ENCODE measurements around the gene GPS1.
A peak's percentile ranks its signal among the peaks of the same experiment; 100 is the strongest.

Gene GPS1

DNA sequence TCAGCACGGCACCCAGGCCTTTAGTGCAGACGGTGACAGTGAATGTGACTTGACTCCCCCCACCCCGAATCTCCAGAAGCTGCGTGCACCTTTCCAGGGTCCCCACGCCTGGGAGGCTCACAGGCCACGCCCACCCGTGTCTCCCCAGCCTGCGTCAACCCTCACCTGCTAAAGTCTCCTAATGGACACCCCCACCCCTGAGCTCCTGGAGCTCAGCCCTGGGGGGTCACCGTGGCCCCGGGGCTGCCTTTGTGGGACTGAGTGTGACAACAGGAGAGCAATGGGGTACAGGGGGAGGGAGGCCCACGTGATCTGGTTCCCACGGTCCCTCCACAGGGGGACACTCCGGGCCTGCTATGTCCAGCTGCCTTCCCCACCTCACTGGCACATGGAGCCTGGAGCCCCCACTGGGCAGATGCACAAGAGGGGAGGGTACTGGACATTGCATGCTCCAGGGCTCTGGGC is 53.8 kb downstream of the GPS1 start:
- DNase-seq, result no peak

DNA sequence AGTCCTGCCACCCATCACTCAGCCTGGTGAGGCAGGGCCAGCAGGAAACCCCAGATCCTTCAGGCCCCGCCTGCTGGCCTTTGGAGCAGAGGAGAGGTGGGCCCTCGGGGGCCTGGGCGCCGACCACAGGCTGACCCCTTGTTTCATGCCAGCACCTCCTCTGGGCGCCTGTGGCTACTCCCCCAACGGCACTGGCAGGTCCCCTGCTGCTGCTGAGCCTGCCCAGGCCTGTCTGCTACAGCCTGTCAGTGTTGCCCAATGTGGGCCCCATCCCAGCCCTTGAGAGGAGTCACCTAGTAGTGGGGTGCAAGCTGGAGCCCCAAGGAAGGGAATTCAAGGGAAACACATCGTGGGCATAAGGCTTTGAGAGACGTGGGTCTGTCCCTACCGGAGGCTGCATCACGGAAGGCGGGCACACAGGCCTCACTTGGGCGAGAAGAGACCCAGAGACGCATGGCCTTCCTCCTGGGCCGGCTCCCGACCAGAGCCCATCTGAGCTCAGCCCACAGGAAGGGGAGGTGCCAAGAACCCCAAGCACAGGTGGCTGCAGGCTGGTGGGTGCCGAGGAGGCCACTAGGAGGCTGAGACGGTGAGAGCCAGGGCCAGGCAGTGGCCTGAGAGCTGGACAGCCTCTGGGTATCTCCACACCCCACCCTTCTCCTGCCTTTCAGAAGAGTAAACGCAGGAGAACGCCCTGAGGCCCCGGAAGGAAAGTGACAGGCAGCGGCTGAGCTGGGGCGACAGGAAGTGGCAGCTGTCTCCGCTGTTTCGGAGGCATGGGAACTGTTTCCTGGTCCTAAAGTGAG is 54.4 kb downstream of the GPS1 start:
- DNase-seq, result peak; percentile 50

DNA sequence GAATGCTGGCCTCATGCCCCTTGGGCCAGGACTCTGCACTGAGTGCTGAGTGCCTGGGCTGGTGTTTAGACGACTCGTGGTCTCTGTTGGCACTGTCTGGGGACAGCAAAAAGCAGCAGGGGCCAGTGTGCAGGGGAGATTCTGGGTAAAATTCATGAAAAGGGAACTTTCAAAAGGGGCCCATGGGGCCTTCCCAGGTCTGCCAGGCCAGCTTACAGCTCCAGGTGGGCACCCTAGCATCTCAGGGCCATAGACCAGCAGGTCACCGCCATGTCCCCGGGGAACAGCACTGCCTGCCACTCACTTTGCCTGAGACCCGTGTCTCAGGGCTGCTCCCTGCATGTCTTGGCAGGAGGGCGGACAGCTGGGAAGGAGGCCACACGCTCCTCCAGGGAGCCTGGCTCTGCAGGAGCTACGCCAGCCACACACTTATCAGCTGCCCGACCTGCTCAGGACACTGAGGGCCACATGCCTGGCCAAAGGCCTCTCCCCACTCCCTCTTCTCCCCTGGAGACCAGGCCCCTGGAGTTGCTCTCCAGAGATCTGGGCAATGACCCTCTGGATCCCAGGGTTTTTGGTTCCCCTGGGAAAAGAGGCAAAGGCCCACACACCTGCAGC is 55.1 kb downstream of the GPS1 start:
- no peak for DNase-seq
